Placental pericyte (primary cell): ENCODE results near the gene MRTFA. TPM values are rescaled to one million over a fixed set of nuclear protein-coding genes. Genes with fewer than 3 reads are reported as not detected.

Source experiments
- total RNA-seq: library from RNA; depleted of rRNA; stranded (reverse); fragments of >200 nt; gene quantifications from 2 replicates; pipeline ENCODE4 v1.2.3, GENCODE V29; 2012

The MRTFA gene
- total RNA-seq = 52.7 and 74.4 TPM in 2 replicates

DNA sequence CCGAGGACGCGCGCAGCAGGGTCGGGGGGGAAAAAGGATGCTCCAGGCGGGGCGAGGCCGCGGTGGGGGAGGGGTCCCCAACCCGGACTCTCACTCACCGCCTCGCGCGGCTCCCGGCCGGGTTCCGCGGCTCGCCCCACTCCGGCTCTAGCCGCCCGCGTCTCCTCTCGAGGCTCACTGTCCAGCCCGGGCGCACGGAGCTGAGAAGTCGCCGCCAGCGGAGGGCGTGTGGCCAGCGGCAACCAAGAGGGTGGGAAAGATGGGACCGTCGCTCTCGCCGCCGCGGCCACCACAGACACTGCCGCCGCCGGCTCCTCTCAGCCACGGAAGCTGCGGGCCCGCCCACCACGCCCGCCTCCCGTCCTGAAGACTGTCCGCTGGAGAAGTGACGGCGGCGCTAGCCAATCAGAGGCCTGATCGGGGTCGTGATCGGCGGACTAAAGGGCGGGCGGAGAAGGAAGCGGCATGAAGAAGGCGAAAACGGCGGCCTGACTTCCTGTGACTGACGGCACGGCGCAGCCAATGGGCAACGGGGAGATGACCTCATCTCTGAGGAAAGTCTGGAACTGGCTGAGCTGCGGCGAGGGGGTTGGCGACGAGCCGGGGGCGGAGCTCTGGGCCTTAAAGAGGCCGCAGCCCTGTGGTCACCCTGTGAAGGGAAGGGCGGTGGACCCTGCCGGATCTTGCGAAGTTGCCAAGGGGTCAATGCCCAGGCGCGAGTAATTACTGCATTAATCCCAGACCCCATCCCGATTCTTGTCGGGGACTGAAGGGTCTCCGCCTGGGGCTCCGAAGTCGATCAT lies at the start of gene MRTFA:
Gene MRTFA, minus strand, starts transcription at position 340 of the 803 bp plus-strand sequence.

DNA sequence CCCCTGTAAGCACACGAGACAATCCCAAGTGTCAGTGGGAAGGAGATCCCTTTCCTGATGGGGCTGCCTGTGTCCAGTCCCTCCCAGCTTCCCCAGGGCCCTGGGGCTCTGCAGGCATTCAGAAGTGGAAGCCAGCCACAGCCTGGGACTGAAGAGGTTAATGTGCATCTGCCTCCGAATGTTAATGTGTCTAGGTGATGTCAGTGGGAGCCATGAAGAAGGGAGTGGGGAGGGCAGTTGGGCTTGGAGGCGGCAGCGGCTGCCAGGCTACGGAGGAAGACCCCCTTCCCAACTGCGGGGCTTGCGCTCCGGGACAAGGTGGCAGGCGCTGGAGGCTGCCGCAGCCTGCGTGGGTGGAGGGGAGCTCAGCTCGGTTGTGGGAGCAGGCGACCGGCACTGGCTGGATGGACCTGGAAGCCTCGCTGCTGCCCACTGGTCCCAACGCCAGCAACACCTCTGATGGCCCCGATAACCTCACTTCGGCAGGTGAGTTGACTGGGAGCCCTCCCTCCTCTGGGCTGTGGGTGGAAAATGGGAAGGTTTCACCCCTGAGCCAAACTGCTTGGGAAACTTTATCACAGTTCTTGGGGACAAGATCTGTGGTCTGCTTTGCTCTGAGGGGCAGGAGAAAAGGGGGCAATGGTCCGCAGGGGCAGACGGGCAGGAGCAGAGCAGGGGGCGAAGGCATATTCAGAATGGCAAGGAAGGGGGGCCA lies 42.9 kb upstream of the MRTFA start, which contains the start of gene MCHR1:
Gene MCHR1, plus strand, starts transcription at position 236 of the 715 bp plus-strand sequence. Its CDS starts 169 bp downstream, at position 405.

Other genes with a start within 250 kb of the MRTFA start
- gene MCHR1, start 42.8 kb upstream of the MRTFA start, total RNA-seq = 0.29 and 1.3 TPM in 2 replicates
- 14.7 and 25.6 TPM in 2 replicates for gene SLC25A17, start 182.6 kb upstream of the MRTFA start, total RNA-seq
- gene ST13, start 219.9 kb upstream of the MRTFA start, total RNA-seq = 126 and 349 TPM in 2 replicates
- 12.0 and 13.0 TPM in 2 replicates for gene XPNPEP3, start 220.4 kb upstream of the MRTFA start, total RNA-seq
- gene DNAJB7, start 225.4 kb upstream of the MRTFA start, total RNA-seq = not detected in 2 replicates